ENCODE results near the gene ADARB1. TPM values are rescaled to one million over a fixed set of nuclear protein-coding genes. Genes with fewer than 3 reads are reported as not detected.

Gene ADARB1
- total and polyA plus RNA-seq, 2 donors (not counting 1 experiment from before 2014, with no cell fraction given) = 17.1 to 33.3 TPM

DNA sequence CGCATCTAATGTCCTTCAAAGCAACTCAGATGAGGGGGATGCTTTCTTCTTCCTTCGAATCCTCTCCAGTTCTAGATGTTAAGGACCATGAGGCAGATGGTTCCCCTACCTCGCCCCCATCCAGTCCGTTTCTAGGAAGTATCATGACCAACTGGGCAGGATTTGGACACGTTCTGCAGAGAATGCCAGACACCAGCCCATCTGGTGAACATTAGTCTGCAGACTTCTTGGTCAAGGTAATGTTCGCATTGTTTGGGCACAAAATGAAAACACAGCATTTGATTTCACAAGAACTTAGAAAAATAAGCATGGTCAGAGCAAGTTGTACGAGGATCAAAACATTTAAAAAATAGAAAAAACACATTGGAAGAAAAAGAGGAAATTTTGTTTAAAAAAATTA, 25.4 kb upstream of the ADARB1 start:
- H3K4me3 ChIP-seq (ENCODE audit: control extremely low read depth in 1 of 5, extremely low read depth in 1 of 5, insufficient read depth in 1 of 5, low read depth in 2 of 5, low read length in 4 of 5) = no peak overlapping the region
- no peak overlapping the region for H3K27ac ChIP-seq (ENCODE audit: low read length in 2 of 2)
- no peaks in the 10 kb centered on the region for H3K79me2 ChIP-seq (ENCODE audit: control insufficient read depth, insufficient read depth, low read length)
- no peak for TF ChIP-seq EZH2 (IDR thresholded peaks at IDR 0.05; ENCODE audit: borderline replicate concordance, insufficient read depth, low read depth, low read length, poor library complexity, severe bottlenecking)
- TF ChIP-seq, protein P1, sequence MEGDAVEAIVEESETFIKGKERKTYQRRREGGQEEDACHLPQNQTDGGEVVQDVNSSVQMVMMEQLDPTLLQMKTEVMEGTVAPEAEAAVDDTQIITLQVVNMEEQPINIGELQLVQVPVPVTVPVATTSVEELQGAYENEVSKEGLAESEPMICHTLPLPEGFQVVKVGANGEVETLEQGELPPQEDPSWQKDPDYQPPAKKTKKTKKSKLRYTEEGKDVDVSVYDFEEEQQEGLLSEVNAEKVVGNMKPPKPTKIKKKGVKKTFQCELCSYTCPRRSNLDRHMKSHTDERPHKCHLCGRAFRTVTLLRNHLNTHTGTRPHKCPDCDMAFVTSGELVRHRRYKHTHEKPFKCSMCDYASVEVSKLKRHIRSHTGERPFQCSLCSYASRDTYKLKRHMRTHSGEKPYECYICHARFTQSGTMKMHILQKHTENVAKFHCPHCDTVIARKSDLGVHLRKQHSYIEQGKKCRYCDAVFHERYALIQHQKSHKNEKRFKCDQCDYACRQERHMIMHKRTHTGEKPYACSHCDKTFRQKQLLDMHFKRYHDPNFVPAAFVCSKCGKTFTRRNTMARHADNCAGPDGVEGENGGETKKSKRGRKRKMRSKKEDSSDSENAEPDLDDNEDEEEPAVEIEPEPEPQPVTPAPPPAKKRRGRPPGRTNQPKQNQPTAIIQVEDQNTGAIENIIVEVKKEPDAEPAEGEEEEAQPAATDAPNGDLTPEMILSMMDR (IDR thresholded peaks at IDR 0.05) = no peak
- H3K9me3 ChIP-seq (ENCODE audit: control extremely low read depth in 1 of 3, control insufficient read depth in 2 of 3, insufficient read depth in 1 of 3, low read length in 2 of 3) = peaks cover 0 to 19% (median 7%) of the 10 kb centered on the region in 3 donors
- WGBS (ENCODE audit: insufficient coverage) = 82% methylated on average over 4 of the region's 7 CpGs
- CTCF ChIA-PET = no interaction called here
- no peaks in the 10 kb centered on the region for H4K20me1 ChIP-seq (ENCODE audit: control insufficient read depth, insufficient read depth, low read length, poor library complexity, severe bottlenecking)
- no peaks in the 10 kb centered on the region for H3K4me1 Mint-ChIP-seq
- DNase-seq (no peak), ATAC-seq (ENCODE audit: low read depth) (no peak)
- no peak overlapping the region for H3K4me2 ChIP-seq (replicated peaks; ENCODE audit: low read depth, low read length, poor library complexity, severe bottlenecking)
- no peaks in the 10 kb centered on the region for H3K4me1 ChIP-seq (ENCODE audit: control insufficient read depth in 2 of 2, insufficient read depth in 2 of 2, low read length in 2 of 2)
- no peak overlapping the region for H3K27ac Mint-ChIP-seq
- no peak overlapping the region for H3K9ac ChIP-seq (ENCODE audit: low read length)
- no peak overlapping the region for H2AFZ ChIP-seq (ENCODE audit: insufficient read depth, low read depth, low read length, poor library complexity, severe bottlenecking)
- POLR2A ChIA-PET = no interaction called here
- peaks cover 12% of the 10 kb centered on the region for H3K9me3 Mint-ChIP-seq (ENCODE audit: insufficient read depth)
- no peaks in the 10 kb centered on the region for H3K36me3 ChIP-seq (replicated peaks in 1 of 2; ENCODE audit: control extremely low read depth in 1 of 2, control insufficient read depth in 1 of 2, extremely low read depth in 1 of 2, insufficient read depth in 2 of 2, low read length in 1 of 2)
- peaks cover 0 to 13% (median 3%) of the 10 kb centered on the region in 4 experiments for H3K27me3 ChIP-seq (replicated peaks in 1 of 4; ENCODE audit: control extremely low read depth in 1 of 4, control insufficient read depth in 3 of 4, insufficient read depth in 4 of 4, low read length in 3 of 4)
- intact Hi-C loops (cut with micrococcal nuclease) = no loop called here
- H3K4me3 Mint-ChIP-seq = no peak overlapping the region
- H3K27me3 Mint-ChIP-seq = peaks cover 47% of the 10 kb centered on the region

DNA sequence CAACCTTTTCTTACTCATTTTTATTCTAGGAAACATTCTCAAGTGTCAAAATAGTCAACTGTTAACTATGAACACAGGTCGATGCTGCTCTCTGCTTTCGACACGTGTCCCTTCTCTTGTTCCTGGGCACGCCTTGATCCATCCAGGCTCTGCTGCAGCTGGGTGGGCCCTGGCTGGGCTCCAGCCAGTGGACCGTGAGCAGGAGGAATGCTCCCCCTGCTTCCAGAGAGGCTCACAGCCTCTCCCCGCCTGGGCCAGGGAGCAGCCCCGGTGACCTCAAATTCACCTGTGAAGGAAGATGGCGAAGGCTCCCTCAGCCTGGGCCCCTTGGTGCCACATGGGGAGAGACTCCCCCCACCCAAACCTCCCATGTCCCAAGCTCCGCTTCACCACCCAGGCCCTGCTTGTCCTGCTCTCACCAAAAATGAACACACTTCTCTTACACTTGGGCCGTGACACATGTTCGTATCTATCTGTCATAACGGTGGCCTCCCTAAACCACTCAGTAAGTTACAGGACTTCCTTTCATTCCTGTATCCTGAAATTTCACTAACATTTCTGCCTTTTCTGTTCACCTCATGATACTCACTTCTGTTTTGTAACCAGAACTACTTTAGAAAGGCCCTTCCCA, 24.6 kb upstream of the ADARB1 start:
- POLR2A ChIA-PET = no interaction called here
- Histone ChIP-seq H3K9ac (ENCODE audit: low read length) (no peak overlapping the region), H3K4me2 (replicated peaks; ENCODE audit: low read depth, low read length, poor library complexity, severe bottlenecking) (no peak overlapping the region), H3K9me3 (ENCODE audit: control extremely low read depth in 1 of 3, control insufficient read depth in 2 of 3, insufficient read depth in 1 of 3, low read length in 2 of 3) (peaks cover 0 to 19% (median 7%) of the 10 kb centered on the region in 3 donors), H3K4me1 (ENCODE audit: control insufficient read depth in 2 of 2, insufficient read depth in 2 of 2, low read length in 2 of 2) (no peaks in the 10 kb centered on the region), H3K79me2 (ENCODE audit: control insufficient read depth, insufficient read depth, low read length) (no peaks in the 10 kb centered on the region), H3K27ac (ENCODE audit: low read length in 2 of 2) (no peak overlapping the region), H4K20me1 (ENCODE audit: control insufficient read depth, insufficient read depth, low read length, poor library complexity, severe bottlenecking) (no peaks in the 10 kb centered on the region), H2AFZ (ENCODE audit: insufficient read depth, low read depth, low read length, poor library complexity, severe bottlenecking) (no peak overlapping the region), H3K27me3 (replicated peaks in 1 of 4; ENCODE audit: control extremely low read depth in 1 of 4, control insufficient read depth in 3 of 4, insufficient read depth in 4 of 4, low read length in 3 of 4) (peaks cover 0 to 18% (median 6%) of the 10 kb centered on the region in 4 experiments), H3K4me3 (ENCODE audit: control extremely low read depth in 1 of 5, extremely low read depth in 1 of 5, insufficient read depth in 1 of 5, low read depth in 2 of 5, low read length in 4 of 5) (no peak overlapping the region), H3K36me3 (replicated peaks in 1 of 2; ENCODE audit: control extremely low read depth in 1 of 2, control insufficient read depth in 1 of 2, extremely low read depth in 1 of 2, insufficient read depth in 2 of 2, low read length in 1 of 2) (no peaks in the 10 kb centered on the region)
- 83% methylated on average over 12 of the region's 12 CpGs for WGBS (ENCODE audit: insufficient coverage)
- Mint-ChIP-seq H3K27ac (no peak overlapping the region), H3K4me3 (no peak overlapping the region), H3K9me3 (ENCODE audit: insufficient read depth) (peaks cover 12% of the 10 kb centered on the region), H3K4me1 (no peaks in the 10 kb centered on the region), H3K27me3 (peaks cover 47% of the 10 kb centered on the region)
- TF ChIP-seq, protein P1 (IDR thresholded peaks at IDR 0.05) = no peak
- TF ChIP-seq EZH2 (IDR thresholded peaks at IDR 0.05; ENCODE audit: borderline replicate concordance, insufficient read depth, low read depth, low read length, poor library complexity, severe bottlenecking) = no peak
- DNase-seq = no peak
- CTCF ChIA-PET = no interaction called here
- no peak for ATAC-seq (ENCODE audit: low read depth)
- intact Hi-C loops (cut with micrococcal nuclease) = no loop called here

All from B cell (primary cell).